ES-I3 (cell line): Measurements from ENCODE around the gene ABI2.
"Not testable (repeated sequence)": the region's sequence is repeated elsewhere in the genome, so short reads cannot be mapped to it uniquely, and the experiment has no call there.

Experiments
- H3K36me3 ChIP-seq: 2 replicates; pipeline ENCODE4 v1.6.1; 2013; ENCODE audit warnings: mild to moderate bottlenecking, low read length, control low read depth, moderate library complexity; ENCODE audit not compliant: insufficient read depth
- H3K4me1 ChIP-seq: 2 replicates; pipeline ENCODE4 v1.6.1; 2013; ENCODE audit warnings: mild to moderate bottlenecking, control low read depth, low read length; ENCODE audit not compliant: insufficient read depth
- H3K9ac ChIP-seq: 2 replicates; pipeline ENCODE4 v1.6.1; 2013; ENCODE audit warnings: low read depth, mild to moderate bottlenecking, low read length, moderate library complexity
- H3K9me3 ChIP-seq: 2 replicates; pipeline ENCODE4 v1.6.1; 2013; ENCODE audit warnings: mild to moderate bottlenecking, low read length, moderate library complexity; ENCODE audit not compliant: control insufficient read depth, insufficient read depth

Gene ABI2

DNA sequence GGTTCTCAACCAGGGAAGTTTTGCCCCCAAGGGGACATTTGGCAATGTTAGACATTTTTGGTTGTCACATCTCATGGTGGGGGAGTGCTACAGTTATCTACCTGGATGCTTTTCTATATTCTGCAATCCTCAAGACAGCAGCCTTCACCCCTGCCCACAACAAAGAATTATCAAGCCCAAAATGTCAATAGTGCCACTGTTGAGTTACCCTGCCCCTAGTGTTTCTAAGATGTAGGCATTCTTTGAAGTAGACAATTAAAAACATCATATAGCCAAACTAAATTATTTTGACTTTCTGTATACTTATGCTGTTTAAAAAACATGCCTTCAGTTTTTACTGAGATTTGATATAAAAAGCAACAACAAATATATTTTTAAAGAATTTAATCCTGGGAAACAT is 48.0 kb downstream of the ABI2 start:
- no peaks in the 10 kb centered on the region; the same call in 1 of the 2 replicates for H3K36me3 ChIP-seq
- H3K4me1 ChIP-seq = no peaks in the 10 kb centered on the region
- no peak overlapping the region for H3K9ac ChIP-seq
- H3K9me3 ChIP-seq = no peaks in the 10 kb centered on the region

- Histone ChIP-seq H3K36me3 (peaks cover 3% of the 10 kb centered on the region; the same call in 1 of the 2 replicates), H3K9ac (no peak overlapping the region), H3K4me1 (no peaks in the 10 kb centered on the region), H3K9me3 (no peaks in the 10 kb centered on the region)
Measured at GRCh38 chr2:203379156-203379555, 51.0 kb downstream of the ABI2 start.

- Histone ChIP-seq H3K36me3 (peaks cover 3% of the 10 kb centered on the region; the same call in 1 of the 2 replicates), H3K9ac (no peak overlapping the region), H3K9me3 (no peaks in the 10 kb centered on the region), H3K4me1 (no peaks in the 10 kb centered on the region)
Measured at GRCh38 chr2:203383038-203383437, 54.8 kb downstream of the ABI2 start.

DNA sequence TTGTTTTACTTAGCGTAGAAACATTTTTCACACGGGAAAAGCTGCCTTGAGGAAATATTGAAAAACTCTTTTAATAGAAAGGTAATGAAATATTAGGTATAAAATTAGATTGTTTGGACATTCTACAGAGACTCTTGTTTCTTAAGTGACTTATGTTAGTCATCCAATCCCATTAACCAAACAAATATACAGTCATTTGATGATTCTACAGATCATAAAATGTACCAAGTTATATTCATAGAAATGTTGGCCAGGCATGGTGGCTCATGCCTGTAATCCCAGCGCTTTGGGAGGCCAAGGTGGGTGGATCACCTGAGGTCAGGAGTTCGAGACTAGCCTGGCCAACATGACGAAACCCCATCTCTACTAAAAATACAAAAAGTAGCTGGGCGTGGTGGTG is 60.0 kb downstream of the ABI2 start:
- H3K9me3 ChIP-seq, H3K4me1 ChIP-seq, H3K36me3 ChIP-seq, H3K9ac ChIP-seq: not testable (repeated sequence)

DNA sequence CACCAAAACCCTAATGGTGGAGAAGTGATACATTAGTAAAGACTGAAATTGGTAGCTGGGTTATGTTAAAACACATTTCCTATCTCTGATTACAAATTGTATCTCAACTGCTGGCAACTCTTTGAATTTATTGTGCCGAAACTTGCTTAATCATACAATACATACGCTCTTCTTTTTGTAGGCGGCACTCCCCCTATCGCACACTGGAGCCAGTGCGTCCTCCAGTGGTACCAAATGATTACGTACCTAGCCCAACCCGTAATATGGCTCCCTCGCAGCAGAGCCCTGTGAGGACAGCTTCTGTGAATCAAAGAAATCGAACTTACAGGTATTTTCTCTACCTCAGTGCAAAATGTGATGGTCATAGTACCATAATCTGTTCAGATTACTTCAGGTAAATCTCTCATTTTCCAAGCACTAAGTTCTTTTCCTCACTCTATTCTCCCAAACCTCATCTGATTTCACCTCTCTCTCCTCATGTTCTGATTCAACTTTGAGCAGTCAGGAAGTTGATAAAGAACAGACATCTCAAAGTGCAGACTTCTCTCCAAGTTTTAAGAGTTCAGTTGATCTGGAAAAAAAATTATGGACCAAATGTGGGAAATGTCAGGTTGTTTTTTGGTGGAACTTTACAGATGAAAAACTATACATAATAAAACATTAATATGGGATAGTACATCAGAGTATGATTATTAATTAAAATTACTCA is 66.5 kb downstream of the ABI2 start:
- no peaks in the 10 kb centered on the region for H3K36me3 ChIP-seq
- H3K9ac ChIP-seq = no peak overlapping the region
- no peaks in the 10 kb centered on the region; the same call in 1 of the 2 replicates for H3K4me1 ChIP-seq
- no peaks in the 10 kb centered on the region for H3K9me3 ChIP-seq

- Histone ChIP-seq H3K9me3 (no peaks in the 10 kb centered on the region), H3K9ac (no peak overlapping the region), H3K4me1 (no peaks in the 10 kb centered on the region; the same call in 1 of the 2 replicates), H3K36me3 (no peaks in the 10 kb centered on the region)
Measured at GRCh38 chr2:203395858-203396257, 67.7 kb downstream of the ABI2 start.

DNA sequence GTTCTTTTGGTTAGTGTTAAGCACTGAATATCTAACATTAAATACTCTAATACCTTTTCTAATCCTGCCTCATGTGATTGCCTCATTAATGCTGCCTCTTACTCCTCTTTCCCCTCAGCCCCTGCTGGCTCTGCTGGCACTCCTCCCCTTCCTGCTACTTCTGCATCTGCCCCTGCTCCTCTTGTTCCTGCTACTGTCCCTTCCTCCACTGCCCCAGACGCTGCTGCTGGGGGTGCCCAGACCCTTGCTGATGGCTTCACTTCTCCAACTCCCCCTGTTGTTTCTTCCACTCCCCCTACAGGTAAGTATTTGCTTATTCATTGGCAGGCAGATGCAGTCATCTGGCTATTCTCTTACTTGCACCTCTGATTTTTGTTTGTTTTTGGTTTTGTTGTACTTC is 68.5 kb downstream of the ABI2 start:
- Histone ChIP-seq H3K4me1 (no peaks in the 10 kb centered on the region; the same call in 1 of the 2 replicates), H3K9me3 (no peaks in the 10 kb centered on the region), H3K36me3 (no peaks in the 10 kb centered on the region), H3K9ac (no peak overlapping the region)

DNA sequence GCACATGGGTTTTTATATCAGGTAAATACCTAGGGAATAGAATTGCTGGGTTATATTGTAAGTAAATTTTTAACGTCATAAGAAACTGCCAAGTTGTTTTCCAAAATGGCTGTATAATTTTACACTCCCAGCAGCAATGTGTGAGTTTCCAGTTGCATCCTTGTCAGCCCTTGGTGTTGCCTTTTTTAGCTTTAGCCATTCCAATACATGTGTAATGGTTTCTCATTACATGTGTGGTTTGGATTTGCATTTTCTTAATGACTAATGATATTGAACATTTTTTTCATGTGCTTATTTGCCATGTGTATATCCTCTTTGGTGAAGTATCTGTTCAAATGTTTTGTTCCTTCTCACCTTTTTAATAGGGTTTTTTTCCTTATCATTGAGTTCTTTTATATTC is 70.8 kb downstream of the ABI2 start:
- no peaks in the 10 kb centered on the region; the same call in 1 of the 2 replicates for H3K4me1 ChIP-seq
- no peaks in the 10 kb centered on the region for H3K9me3 ChIP-seq
- no peak overlapping the region for H3K9ac ChIP-seq
- peaks cover 4% of the 10 kb centered on the region; the same call in 1 of the 2 replicates for H3K36me3 ChIP-seq

- Histone ChIP-seq H3K36me3 (peaks cover 4% of the 10 kb centered on the region; the same call in 1 of the 2 replicates), H3K4me1 (no peaks in the 10 kb centered on the region; the same call in 1 of the 2 replicates), H3K9ac (no peak overlapping the region), H3K9me3 (no peaks in the 10 kb centered on the region)
Measured at GRCh38 chr2:203400805-203401585, 72.8 kb downstream of the ABI2 start.

GRCh38 chr2:203404996-203405395 is 76.8 kb downstream of the ABI2 start:
- peaks cover 4% of the 10 kb centered on the region; the same call in 1 of the 2 replicates for H3K36me3 ChIP-seq
- H3K9me3 ChIP-seq = no peaks in the 10 kb centered on the region
- no peak overlapping the region for H3K9ac ChIP-seq
- H3K4me1 ChIP-seq = no peaks in the 10 kb centered on the region

- Histone ChIP-seq H3K9me3 (no peaks in the 10 kb centered on the region), H3K36me3 (peaks cover 4% of the 10 kb centered on the region; the same call in 1 of the 2 replicates), H3K9ac (no peak overlapping the region), H3K4me1 (no peaks in the 10 kb centered on the region)
Measured at GRCh38 chr2:203407496-203407895, 79.3 kb downstream of the ABI2 start.

DNA sequence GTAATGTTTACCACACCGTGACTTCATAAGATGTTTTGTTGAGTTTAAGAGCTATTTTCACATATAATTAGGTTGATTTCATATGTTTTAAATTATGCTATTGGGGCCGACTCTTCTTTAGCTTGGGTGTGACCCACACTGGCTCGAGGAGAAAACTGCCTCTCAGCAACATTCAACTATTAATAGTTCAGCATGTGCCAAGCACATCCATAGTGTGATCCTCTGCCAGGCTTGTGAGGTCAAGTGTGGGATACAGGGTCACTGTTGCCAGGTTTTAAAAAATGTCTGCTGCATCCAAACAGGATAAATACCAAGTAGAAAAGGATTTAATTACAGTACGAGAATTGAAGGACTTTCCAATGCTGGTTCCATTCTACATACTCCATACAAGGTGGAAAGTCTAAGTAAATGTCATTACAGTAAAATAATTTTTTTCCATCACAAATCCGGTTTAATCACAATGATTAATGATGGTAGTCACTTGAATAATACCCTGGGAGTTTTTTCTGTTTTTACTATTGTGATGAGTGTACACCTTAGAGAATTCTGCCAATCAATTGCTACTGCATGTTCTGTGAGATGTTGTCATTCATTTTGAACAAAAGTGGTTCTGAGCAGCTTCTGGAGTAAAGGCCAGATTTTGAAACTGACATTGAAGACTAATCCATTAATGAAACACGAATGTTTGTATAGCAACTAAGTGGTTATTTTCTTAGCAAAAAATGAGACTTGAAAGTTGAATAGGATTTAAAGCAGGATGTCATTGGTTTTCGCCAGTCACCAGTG is 84.5 kb downstream of the ABI2 start:
- Histone ChIP-seq H3K4me1 (no peaks in the 10 kb centered on the region), H3K9me3 (no peaks in the 10 kb centered on the region), H3K9ac (no peak overlapping the region), H3K36me3 (peaks cover 7% of the 10 kb centered on the region)

- Histone ChIP-seq H3K9me3 (no peaks in the 10 kb centered on the region), H3K9ac (no peak overlapping the region), H3K4me1 (no peaks in the 10 kb centered on the region), H3K36me3 (peaks cover 16% of the 10 kb centered on the region)
Measured at GRCh38 chr2:203413796-203414195, 85.6 kb downstream of the ABI2 start.

GRCh38 chr2:203418271-203418670 is 90.1 kb downstream of the ABI2 start:
- Histone ChIP-seq H3K9ac (no peak overlapping the region), H3K36me3 (peaks cover 16% of the 10 kb centered on the region), H3K4me1 (no peaks in the 10 kb centered on the region), H3K9me3 (no peaks in the 10 kb centered on the region)
